Epithelial cell of esophagus (primary cell): ENCODE results near the gene HDAC9.

Source experiments
- DNase-seq: peaks from one replicate; pipeline ENCODE4 v3.0.0; 2010; ENCODE audit warnings: low read depth
- H3K4me3 ChIP-seq: 2 replicates; pipeline ENCODE4 v1.5.1; 2011; ENCODE audit warnings: mild to moderate bottlenecking, low read length, control low read depth
- TF ChIP-seq, protein P1 (sequence below): IDR thresholded peaks from 2 replicates; pipeline ENCODE4 v1.5.1; 2011; ENCODE audit warnings: low read depth, mild to moderate bottlenecking, low read length, control low read depth, inconsistent platforms; ENCODE audit not compliant: insufficient read depth; ENCODE audit errors: missing control alignments

Gene HDAC9

DNA sequence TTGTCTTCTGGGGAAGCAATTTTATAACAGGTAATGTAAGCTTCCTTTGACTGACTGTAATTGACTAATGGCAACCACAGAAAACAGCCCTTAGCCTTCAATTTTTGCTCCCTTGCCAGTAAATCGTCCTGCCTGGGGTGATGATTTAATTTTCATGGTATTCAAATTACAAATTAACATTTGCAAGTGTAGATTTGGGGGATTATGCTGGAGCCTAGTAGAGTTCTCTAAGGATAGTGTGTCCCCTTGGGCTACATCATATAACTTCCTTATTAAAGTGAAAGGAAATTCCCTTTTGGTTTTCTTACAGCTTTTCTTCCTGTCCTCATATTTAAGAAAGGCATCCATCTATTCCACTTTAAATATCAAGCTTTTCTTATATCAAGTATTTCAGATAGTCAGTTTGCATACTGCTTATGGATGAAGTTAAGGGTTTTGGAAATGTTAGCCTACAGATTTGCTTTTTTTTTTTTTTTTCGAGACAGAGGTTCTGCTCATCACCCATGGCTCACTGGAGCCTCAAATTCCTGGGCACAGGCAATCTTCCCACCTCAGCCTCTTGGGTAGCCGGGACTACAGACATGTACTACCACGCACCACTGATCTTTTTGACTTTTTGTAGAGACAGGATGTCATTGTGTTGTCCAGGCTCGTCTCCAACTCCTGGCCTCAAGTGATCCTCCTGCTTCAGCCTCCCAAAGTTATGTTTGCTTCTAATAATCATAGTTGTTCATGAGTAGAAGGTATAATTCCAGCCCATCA, 35.9 kb upstream of the HDAC9 start:
- DNase-seq, result no peak
- no peak overlapping the region for H3K4me3 ChIP-seq
- TF ChIP-seq, protein P1, sequence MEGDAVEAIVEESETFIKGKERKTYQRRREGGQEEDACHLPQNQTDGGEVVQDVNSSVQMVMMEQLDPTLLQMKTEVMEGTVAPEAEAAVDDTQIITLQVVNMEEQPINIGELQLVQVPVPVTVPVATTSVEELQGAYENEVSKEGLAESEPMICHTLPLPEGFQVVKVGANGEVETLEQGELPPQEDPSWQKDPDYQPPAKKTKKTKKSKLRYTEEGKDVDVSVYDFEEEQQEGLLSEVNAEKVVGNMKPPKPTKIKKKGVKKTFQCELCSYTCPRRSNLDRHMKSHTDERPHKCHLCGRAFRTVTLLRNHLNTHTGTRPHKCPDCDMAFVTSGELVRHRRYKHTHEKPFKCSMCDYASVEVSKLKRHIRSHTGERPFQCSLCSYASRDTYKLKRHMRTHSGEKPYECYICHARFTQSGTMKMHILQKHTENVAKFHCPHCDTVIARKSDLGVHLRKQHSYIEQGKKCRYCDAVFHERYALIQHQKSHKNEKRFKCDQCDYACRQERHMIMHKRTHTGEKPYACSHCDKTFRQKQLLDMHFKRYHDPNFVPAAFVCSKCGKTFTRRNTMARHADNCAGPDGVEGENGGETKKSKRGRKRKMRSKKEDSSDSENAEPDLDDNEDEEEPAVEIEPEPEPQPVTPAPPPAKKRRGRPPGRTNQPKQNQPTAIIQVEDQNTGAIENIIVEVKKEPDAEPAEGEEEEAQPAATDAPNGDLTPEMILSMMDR, result no peak

DNA sequence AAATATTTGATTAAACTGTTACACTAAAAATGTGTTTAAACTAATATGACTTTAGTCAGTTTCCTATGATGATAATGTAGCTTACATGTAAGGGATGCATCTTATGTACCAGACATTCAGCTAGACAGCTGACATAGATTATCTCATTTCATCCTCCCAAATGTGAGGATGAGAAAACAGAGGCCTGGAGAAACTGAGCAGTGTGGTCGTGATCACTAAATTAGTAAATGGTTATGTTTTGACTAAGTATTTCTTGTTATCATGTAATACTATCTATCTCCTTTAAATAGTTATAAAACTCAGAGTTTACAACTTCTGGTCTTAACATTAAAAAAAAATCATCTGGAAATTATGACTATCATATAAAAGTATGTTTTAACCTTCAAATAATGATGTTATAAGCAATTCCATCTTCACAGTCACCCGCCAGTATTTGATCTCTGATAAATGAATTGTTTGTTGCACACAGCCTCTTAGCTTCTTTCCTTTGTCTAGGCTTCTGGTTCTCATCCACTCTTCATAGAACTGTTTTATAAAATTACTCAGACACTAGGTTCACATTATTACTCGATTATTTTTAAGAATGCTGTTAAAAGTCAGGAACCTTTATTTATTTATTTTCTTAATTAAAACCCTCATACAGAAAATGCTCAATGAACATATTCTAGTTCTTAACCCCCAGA, 33.6 kb upstream of the HDAC9 start:
- TF ChIP-seq, protein P1, result no peak
- no peak overlapping the region for H3K4me3 ChIP-seq
- DNase-seq, result no peak

DNA sequence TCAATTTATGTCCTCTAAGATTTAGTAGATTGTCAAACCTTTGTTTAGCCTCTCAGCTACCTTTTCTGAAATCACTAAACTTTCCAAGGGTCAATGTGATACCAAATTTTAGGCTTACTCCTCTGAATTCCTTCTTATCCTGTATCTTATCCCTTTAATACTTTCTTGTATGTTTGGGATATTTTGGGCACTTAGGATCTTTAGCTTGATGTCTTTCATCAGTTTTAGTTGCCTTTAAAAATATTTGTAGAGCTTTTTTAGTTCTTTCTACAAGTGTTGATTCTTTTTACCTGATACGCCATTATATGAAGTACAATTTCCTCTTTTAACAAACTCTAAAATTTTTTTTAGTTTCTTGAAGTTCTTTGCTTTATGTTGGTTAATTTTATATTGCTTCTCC, 30.7 kb upstream of the HDAC9 start:
- TF ChIP-seq, protein P1, result no peak
- no peak overlapping the region for H3K4me3 ChIP-seq
- no peak for DNase-seq

DNA sequence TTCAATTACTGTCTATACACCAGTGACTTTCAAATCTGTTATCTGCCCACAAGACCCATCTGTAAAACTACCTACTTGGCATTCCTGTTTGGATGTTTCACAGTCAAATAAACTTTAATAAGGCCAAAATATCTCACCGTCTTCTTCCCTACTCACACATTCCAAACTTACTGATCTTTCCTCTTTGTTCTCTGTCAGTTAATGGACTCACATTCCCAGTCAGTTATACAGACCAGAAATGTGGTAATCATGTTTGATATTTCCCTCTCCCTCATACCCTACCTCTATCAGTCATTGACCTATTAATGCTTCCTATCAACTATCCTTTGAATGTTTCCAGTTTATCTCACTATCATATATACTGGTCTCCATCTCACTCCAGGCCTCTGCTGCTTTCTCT, 28.5 kb upstream of the HDAC9 start:
- TF ChIP-seq, protein P1, result no peak
- no peak for DNase-seq
- no peak overlapping the region for H3K4me3 ChIP-seq

DNA sequence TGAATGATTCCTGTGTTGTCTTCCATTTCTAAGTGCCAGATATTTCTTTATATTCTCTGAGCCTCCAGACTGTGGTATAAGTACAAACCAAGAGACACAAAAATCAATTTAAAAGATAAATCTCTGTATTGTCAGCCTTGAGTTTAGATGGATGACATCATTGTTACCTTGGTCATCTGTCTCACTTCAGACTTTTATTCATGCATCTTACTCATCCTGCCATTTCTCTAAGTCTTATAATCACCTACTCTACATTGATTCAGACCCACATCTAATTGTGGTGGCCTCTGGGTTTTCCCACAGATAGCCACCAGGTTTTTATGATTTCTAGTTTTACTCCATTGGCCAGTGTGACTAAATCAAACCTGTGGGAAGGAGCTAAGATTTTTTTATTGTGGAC, 26.8 kb upstream of the HDAC9 start:
- H3K4me3 ChIP-seq, result no peak overlapping the region
- DNase-seq, result peak; percentile 23
- TF ChIP-seq, protein P1, result no peak

DNA sequence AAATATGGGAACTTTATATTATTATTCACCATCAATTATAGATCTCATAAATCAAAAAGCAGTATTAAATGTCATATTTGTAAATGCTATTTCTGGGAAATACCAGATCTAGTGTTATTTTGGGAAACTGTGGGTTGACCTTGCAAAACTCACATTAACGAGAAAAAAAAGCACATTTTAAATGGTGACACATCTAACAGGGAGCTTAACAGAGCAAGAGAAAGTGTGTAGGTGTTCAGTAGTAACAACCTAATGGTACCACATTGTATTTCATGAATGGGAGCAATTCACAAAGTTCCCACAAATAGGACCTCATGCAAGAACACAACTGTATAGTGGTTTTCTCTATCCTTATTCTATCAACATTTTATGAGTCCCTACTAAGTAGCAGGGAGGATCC, 26.2 kb upstream of the HDAC9 start:
- no peak for DNase-seq
- TF ChIP-seq, protein P1, result no peak
- H3K4me3 ChIP-seq, result no peak overlapping the region
